Liver (tissue), 3 donors: ENCODE measurements around the gene MEF2A.

Experiments used
- CTCF ChIP-seq: fragments of 150-350 bp; IDR thresholded peaks from 2 replicates; pipeline ENCODE4 v1.5.1; 2017; ENCODE audit warnings: improper control_type of control experiment, low read depth, low read length; ENCODE audit not compliant: missing input control
- EGR1 ChIP-seq, 2 donors: IDR thresholded peaks; 2 replicates each; pipeline ENCODE4 v1.6.1; 2016 to 2018; ENCODE audit warnings: antibody characterized with exemption in 2 of 2, low read depth in 2 of 2
- GABPA ChIP-seq, 2 donors: IDR thresholded peaks in 1 of 2; conservative IDR thresholded peaks in 1 of 2; 2 replicates each; pipeline ENCODE4 v1.6.1; 2016; ENCODE audit warnings: antibody characterized with exemption in 2 of 2, mild to moderate bottlenecking in 1 of 2, moderate library complexity in 1 of 2
- HNF4A ChIP-seq, 2 donors: conservative IDR thresholded peaks; 2 replicates each; pipeline ENCODE4 v1.6.1; 2016; ENCODE audit warnings: antibody characterized with exemption in 2 of 2, mild to moderate bottlenecking in 2 of 2
- JUND ChIP-seq, 2 donors: IDR thresholded peaks; 2 replicates each; pipeline ENCODE4 v1.6.1; 2016; ENCODE audit warnings: antibody characterized with exemption in 2 of 2
- MAX ChIP-seq: IDR thresholded peaks from 2 replicates; pipeline ENCODE4 v1.6.1; 2016; ENCODE audit warnings: antibody characterized with exemption
- RAD21 ChIP-seq, 2 donors: IDR thresholded peaks; 2 replicates each; pipeline ENCODE4 v1.6.1; 2016; ENCODE audit warnings: antibody characterized with exemption in 2 of 2, mild to moderate bottlenecking in 2 of 2
- REST ChIP-seq: IDR thresholded peaks from 2 replicates; pipeline ENCODE4 v1.6.1; 2016; ENCODE audit warnings: antibody characterized with exemption, mild to moderate bottlenecking
- RXRA ChIP-seq, 2 donors: IDR thresholded peaks; 2 replicates each; pipeline ENCODE4 v1.6.1; 2017 to 2018; ENCODE audit warnings: antibody characterized with exemption in 2 of 2, mild to moderate bottlenecking in 1 of 2
- SP1 ChIP-seq: IDR thresholded peaks from 2 replicates; pipeline ENCODE4 v1.6.1; 2018; ENCODE audit warnings: antibody characterized with exemption, mild to moderate bottlenecking
- TAF1 ChIP-seq: conservative IDR thresholded peaks from 2 replicates; pipeline ENCODE4 v1.6.1; 2016; ENCODE audit warnings: antibody characterized with exemption, mild to moderate bottlenecking
- YY1 ChIP-seq: IDR thresholded peaks from 2 replicates; pipeline ENCODE4 v1.6.1; 2016; ENCODE audit warnings: antibody characterized with exemption, mild to moderate bottlenecking
- ZBTB33 ChIP-seq: IDR thresholded peaks from 2 replicates; pipeline ENCODE4 v1.6.1; 2016; ENCODE audit warnings: antibody characterized with exemption
- donor health status: healthy.
- donor health status: healthy.

GRCh38 chr15:99556578-99556977 lies 9.2 kb upstream of the MEF2A start:
- TF ChIP-seq HNF4A (conservative IDR thresholded peaks at IDR 0.05) = no peak
- TF ChIP-seq CTCF = no peak
- TF ChIP-seq JUND (IDR thresholded peaks at IDR 0.05) = no peak
- no peak for TF ChIP-seq RXRA (IDR thresholded peaks at IDR 0.05)
- no peak for TF ChIP-seq REST
- no peak for TF ChIP-seq TAF1
- no peak for TF ChIP-seq GABPA (IDR thresholded peaks at IDR 0.05 in 1 of 2, conservative IDR thresholded peaks at IDR 0.05 in 1 of 2)
- TF ChIP-seq EGR1 (IDR thresholded peaks at IDR 0.05; ENCODE audit: low read depth in 2 of 2) = no peak
- no peak for TF ChIP-seq RAD21 (IDR thresholded peaks at IDR 0.05)
- no peak for TF ChIP-seq YY1
- no peak for TF ChIP-seq MAX
- TF ChIP-seq ZBTB33 = no peak
- no peak for TF ChIP-seq SP1
